Dedifferentiated amniotic fluid mesenchymal stem cell (primary cell): ENCODE results near the gene HELLS.
A peak's percentile ranks its signal among the peaks of the same experiment; 100 is the strongest.
"Not testable (repeated sequence)": the region's sequence is repeated elsewhere in the genome, so short reads cannot be mapped to it uniquely, and the experiment has no call there.

Source experiments
- DNase-seq: peaks from one replicate; pipeline ENCODE4 v3.0.0-alpha.2; 2016; ENCODE audit errors: extremely low spot score

HELLS gene

GRCh38 chr10:94545391-94546048 lies at the start of gene HELLS:
TSS of gene HELLS (plus strand) at chr10:94545788. CDS start at chr10:94545922, 134 bp downstream.
- DNase-seq, result peak; percentile 85

GRCh38 chr10:94496010-94496409 lies 49.6 kb upstream of the HELLS start:
- DNase-seq, result no peak

DNA sequence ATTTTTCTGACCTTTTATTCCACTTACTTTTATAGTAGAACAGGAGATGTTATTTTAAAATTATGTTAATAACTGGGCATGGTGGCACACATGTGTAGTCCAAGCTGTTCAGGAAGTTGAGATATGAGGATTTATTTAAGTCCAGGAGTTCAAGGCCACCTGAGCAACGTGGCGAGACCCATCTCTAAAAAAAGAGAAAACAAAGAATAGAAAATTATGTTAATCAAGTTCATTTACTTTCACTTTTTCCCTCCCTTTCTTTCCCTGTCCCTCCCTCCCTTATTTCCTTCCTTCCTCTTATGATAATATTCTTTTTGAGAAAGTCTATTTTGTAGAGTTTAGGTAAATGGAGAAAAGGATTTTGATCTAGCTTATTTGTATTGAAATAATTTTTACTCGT lies 48.9 kb upstream of the HELLS start:
- no peak for DNase-seq

GRCh38 chr10:94500063-94500462 lies 45.5 kb upstream of the HELLS start:
- no peak for DNase-seq

GRCh38 chr10:94521276-94522250 lies 24.0 kb upstream of the HELLS start:
- no peak for DNase-seq

DNA sequence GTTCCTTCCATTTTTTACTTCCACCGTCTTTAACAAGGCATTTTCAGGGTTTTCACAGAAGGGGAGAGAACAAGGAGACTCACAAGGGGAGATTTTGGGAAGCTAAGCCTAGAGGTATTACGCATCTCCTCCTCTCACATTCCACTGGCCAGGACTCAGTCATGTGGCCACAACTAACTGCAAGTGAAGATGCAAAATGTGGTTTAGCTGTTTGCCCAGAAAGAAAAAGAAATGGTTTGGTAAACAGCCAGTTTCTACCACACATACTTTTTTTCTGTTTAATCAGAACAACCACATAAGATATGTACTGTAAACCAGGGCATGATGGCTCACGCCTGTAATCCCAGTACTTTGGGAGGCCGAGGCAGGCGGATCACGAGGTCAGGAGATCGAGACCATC lies 21.4 kb upstream of the HELLS start:
- no peak for DNase-seq

- no peak for DNase-seq
Observed at GRCh38 chr10:94524711-94525110, 20.9 kb upstream of the HELLS start.

DNA sequence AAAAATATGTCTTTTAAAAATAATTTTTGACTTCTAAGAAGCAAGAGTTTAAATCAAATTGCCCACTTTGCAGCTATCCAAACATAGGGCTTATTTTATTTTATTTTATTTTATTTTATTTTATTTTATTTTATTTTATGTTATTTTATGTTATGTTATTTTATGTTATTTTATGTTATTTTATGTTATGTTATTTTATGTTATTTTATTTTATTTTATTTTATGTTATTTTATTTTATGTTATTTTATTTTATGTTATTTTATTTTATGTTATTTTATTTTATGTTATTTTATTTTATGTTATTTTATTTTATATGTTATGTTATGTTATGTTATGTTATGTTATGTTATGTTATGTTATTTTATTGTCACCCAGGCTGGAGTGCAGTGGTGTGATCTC lies 14.0 kb upstream of the HELLS start:
- DNase-seq, result not testable (repeated sequence)

DNA sequence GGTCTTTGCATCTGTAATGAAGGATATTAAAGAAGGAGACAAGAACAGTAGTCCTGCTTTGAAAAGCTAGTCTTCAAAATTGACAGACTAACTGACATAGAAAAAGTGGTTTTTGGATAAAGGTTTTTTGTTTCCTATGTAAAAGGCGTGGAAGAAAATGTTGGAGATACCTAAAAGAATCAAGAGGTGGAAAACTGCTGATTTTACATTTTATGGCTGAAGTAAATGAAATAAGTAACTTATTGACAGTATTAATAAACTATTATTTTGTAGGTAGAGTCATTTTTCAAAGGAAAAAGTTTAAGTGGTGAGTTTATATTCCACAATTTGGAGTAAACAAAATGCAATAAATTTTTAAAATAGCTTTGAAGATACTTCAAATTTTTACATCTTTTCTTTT lies 12.6 kb upstream of the HELLS start:
- no peak for DNase-seq

- DNase-seq, result not testable (repeated sequence)
Observed at GRCh38 chr10:94542282-94542681, 3.3 kb upstream of the HELLS start.

DNA sequence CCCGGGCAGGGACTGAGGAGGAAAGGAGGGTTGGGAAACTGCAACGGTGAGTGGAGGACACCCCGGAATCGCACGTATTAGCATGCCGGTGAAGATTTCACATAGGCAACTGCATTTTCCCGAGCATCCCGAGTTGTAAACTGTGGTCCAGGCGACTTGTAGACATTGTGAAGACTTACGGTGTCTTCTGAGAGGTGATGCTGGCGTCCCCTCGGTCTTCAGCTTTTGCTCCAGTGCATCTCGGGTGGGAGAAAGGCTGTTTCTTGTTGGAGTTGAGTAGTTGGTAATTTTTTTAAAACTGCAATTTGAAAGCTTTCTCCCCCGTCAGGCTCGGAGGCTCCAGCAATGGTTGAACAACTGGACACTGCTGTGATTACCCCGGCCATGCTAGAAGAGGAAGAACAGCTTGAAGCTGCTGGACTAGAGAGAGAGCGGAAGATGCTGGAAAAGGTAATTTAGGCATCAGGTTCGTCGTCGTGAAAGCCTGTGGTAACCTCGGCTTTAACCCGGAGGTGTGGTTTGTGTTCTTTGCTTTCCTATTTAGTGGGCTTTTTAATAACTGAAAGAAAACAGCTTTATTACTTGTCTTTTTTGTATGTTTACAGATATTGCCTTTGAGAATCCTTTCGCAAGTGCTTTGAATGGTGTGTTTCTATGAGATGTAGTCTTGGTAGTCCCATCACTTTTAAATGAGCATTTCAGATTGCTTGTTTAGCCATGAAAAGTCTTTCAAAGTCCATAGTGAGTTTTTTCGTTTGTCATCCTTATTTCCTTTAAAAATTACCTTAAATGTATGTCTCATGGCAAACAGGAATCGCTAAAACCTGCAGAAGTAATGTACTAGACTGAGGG lies 687 bp downstream of the HELLS start:
- no peak for DNase-seq

DNA sequence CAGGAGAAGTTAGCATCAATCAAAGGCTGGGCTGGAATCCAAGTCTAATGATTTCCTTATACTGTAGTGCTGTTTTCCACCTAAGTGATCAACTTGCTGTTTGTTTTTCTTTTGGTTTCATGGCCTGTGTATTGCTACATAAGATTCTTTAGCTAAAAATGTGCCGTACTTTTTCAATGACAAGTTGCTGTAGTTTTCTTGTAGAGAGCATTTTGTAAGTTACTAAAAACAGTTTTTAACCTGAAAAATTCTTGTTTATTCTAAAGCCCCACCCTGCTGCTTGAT lies 1.3 kb downstream of the HELLS start:
- peak; percentile 11 for DNase-seq

GRCh38 chr10:94549221-94549620 lies 3.6 kb downstream of the HELLS start:
- DNase-seq, result no peak

GRCh38 chr10:94567714-94568307 lies 22.2 kb downstream of the HELLS start:
- not testable (repeated sequence) for DNase-seq

DNA sequence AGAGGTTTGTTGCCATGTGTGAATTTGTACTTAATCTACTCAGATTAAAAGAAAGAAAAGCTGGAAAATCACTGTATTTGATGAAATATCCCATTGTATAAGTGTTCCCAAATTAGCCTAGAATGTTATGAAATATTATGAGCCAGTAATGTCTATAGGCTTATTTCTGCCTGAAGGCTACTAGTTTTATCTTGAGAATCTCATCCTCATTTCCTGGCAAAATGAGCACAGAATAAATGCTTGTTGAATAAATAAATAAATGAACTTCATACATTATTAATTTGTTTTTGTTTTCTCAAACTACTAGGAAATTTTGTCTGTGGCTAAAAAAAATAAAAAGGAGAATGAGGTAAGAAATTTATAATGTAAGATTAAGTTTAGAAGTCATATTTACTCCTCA lies 25.5 kb downstream of the HELLS start:
- DNase-seq, result no peak

GRCh38 chr10:94571528-94571927 lies 25.9 kb downstream of the HELLS start:
- DNase-seq, result no peak

- DNase-seq, result no peak
Observed at GRCh38 chr10:94578790-94579189, 33.2 kb downstream of the HELLS start.

DNA sequence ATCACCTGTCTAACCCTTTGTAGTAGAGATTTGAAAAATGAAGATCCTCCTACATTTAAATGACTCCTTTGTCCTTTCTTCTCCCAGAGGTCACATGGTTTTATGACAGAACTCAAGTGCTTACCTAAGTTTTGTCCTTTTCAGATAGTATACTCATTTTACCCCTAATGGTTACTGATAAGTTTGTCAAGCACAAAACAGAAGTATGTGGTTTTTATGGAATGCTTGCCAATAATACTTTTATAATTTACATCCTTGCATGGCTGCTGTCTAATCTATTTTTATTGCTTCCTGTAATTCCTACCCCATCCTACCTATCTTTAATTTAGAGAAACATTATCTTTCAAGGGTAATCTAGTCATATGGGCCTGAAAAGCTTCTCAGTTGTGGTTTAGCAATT lies 37.5 kb downstream of the HELLS start:
- DNase-seq, result no peak

GRCh38 chr10:94591461-94592205 lies 46.0 kb downstream of the HELLS start:
- no peak for DNase-seq

DNA sequence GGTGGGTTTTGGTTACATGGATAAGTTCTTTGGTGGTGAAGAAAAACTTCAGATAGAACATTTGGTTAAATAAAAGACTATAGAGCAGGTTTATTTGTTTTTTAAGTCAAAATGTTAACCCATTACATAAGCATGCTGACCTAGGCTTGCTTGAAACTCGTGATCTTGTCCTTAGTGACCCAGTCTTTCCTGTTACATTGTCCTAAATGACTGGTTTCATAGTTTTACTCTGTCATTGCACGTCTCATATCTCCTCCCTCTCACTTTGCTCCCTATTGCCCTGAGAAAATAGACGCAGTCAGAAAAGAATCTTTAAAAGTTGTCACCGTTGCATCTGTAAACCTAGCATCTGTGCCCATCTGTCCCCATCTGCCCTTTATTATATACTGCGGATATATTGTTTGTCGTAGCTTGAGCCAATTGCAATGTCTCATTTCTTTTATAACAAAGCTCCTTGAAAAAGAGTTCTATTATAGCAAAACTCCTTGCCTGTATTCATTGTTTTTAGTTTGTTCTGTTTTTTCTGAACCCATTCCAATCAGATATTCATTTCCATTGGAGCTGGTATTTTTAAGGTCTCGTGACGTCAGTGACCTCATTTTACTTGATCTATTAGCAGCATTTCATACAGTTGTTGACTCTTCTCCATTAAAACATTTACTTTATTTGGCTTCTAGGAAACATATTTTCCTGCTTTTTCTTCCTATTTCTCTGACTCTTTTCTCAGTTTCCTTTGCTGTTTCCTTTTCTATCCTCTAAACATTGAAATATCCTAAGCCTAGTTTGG lies 57.3 kb downstream of the HELLS start:
- no peak for DNase-seq
